OCI-LY1 (cell line): Measurements from ENCODE around the gene ABCB9.
A peak's percentile ranks its signal among the peaks of the same experiment; 100 is the strongest.

Experiments used
- H2AFZ ChIP-seq: fragments of 200-600 bp; sonication (generic), shearing (Covaris generic); 2 replicates; pipeline ENCODE4 v1.6.0; 2014; ENCODE audit warnings: antibody characterized with exemption, mild to moderate bottlenecking, low read length
- H3F3A ChIP-seq: fragments of 200-600 bp; sonication (generic), shearing (Covaris generic); 2 replicates; pipeline ENCODE4 v1.6.0; 2014; ENCODE audit warnings: mild to moderate bottlenecking, antibody characterized with exemption, low read length, moderate library complexity; ENCODE audit not compliant: insufficient read depth
- H3K27ac ChIP-seq: fragments of 200-600 bp; sonication (generic); 2 replicates; pipeline ENCODE4 v1.5.1; 2014; ENCODE audit warnings: low read length, mixed run types, mild to moderate bottlenecking, low read depth; ENCODE audit not compliant: poor library complexity, severe bottlenecking
- H3K27me3 ChIP-seq: fragments of 200-600 bp; sonication (generic); 2 replicates; pipeline ENCODE4 v1.6.0; 2014; ENCODE audit warnings: antibody characterized with exemption, mild to moderate bottlenecking, low read length, moderate library complexity; ENCODE audit not compliant: insufficient read depth
- H3K36me3 ChIP-seq: fragments of 200-600 bp; sonication (generic); 2 replicates; pipeline ENCODE4 v1.6.1; 2014; ENCODE audit warnings: mild to moderate bottlenecking, antibody characterized with exemption, low read length, moderate library complexity, mixed read lengths; ENCODE audit not compliant: insufficient read depth
- H3K4me1 ChIP-seq: fragments of 200-600 bp; sonication (generic); 2 replicates; pipeline ENCODE4 v1.5.1; 2014; ENCODE audit warnings: mild to moderate bottlenecking, low read length, moderate library complexity; ENCODE audit not compliant: insufficient read depth, severe bottlenecking
- H3K4me2 ChIP-seq: fragments of 200-600 bp; sonication (generic), shearing (Covaris generic); 2 replicates; pipeline ENCODE4 v1.6.1; 2014; ENCODE audit warnings: low read length
- H3K4me3 ChIP-seq: fragments of 200-600 bp; sonication (generic); 2 replicates; pipeline ENCODE4 v1.5.1; 2014; ENCODE audit warnings: low read length, low read depth, mild to moderate bottlenecking, mixed read lengths; ENCODE audit not compliant: poor library complexity, severe bottlenecking
- H3K79me2 ChIP-seq: fragments of 200-600 bp; shearing (Covaris generic); 2 replicates; pipeline ENCODE4 v1.6.1; 2016; ENCODE audit warnings: mixed run types, low read length, mixed read lengths; ENCODE audit not compliant: insufficient read depth
- H3K9ac ChIP-seq: fragments of 200-600 bp; sonication (generic), shearing (Covaris generic); 2 replicates; pipeline ENCODE4 v1.6.1; 2014; ENCODE audit warnings: mild to moderate bottlenecking, low read length, mixed read lengths
- H3K9me2 ChIP-seq: fragments of 200-600 bp; sonication (generic), shearing (Covaris generic); 2 replicates; pipeline ENCODE4 v1.6.1; 2014; ENCODE audit warnings: low read depth, mild to moderate bottlenecking, low read length, mixed read lengths
- H3K9me3 ChIP-seq: fragments of 200-600 bp; shearing (Covaris generic); 2 replicates; pipeline ENCODE4 v1.6.1; 2014; ENCODE audit warnings: low read length, mixed read lengths
- H4K20me1 ChIP-seq: fragments of 200-600 bp; sonication (generic), shearing (Covaris generic); 2 replicates; pipeline ENCODE4 v1.6.0; 2016; ENCODE audit warnings: mild to moderate bottlenecking, low read length; ENCODE audit not compliant: insufficient read depth
- EZH2 ChIP-seq: fragments of 200-600 bp; sonication (generic), shearing (Covaris generic); IDR thresholded peaks from 2 replicates; pipeline ENCODE4 v1.8.0; 2017; ENCODE audit warnings: borderline replicate concordance, mixed run types, mild to moderate bottlenecking, antibody characterized with exemption, low read length, moderate library complexity, mixed read lengths
- TF ChIP-seq, protein P1 (sequence below): fragments of 200-600 bp; sonication (generic), shearing (Covaris generic); IDR thresholded peaks from 2 replicates; pipeline ENCODE4 v1.5.1; 2017; ENCODE audit warnings: mild to moderate bottlenecking, antibody characterized with exemption, low read length, moderate library complexity, mixed read lengths

ABCB9 gene

GRCh38 chr12:122983789-122984515 lies 17.7 kb upstream of the ABCB9 start:
- TF ChIP-seq EZH2 = no peak
- TF ChIP-seq, protein P1, sequence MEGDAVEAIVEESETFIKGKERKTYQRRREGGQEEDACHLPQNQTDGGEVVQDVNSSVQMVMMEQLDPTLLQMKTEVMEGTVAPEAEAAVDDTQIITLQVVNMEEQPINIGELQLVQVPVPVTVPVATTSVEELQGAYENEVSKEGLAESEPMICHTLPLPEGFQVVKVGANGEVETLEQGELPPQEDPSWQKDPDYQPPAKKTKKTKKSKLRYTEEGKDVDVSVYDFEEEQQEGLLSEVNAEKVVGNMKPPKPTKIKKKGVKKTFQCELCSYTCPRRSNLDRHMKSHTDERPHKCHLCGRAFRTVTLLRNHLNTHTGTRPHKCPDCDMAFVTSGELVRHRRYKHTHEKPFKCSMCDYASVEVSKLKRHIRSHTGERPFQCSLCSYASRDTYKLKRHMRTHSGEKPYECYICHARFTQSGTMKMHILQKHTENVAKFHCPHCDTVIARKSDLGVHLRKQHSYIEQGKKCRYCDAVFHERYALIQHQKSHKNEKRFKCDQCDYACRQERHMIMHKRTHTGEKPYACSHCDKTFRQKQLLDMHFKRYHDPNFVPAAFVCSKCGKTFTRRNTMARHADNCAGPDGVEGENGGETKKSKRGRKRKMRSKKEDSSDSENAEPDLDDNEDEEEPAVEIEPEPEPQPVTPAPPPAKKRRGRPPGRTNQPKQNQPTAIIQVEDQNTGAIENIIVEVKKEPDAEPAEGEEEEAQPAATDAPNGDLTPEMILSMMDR = no peak
- no peak overlapping the region for H3K4me3 ChIP-seq
- no peak overlapping the region for H2AFZ ChIP-seq
- peak overlapping the region; percentile 8; the same call in 1 of the 2 replicates for H3K4me2 ChIP-seq
- H3K9me2 ChIP-seq = no peaks in the 10 kb centered on the region
- no peaks in the 10 kb centered on the region for H4K20me1 ChIP-seq
- peaks cover 53% of the 10 kb centered on the region for H3K4me1 ChIP-seq
- no peaks in the 10 kb centered on the region for H3K9me3 ChIP-seq
- H3F3A ChIP-seq = 0 out of 2 replicates have a peak, but pooled peaks cover 6% of the 10 kb centered on the region
- no peak overlapping the region; the same call in 1 of the 2 replicates for H3K9ac ChIP-seq
- peaks cover 83% of the 10 kb centered on the region for H3K36me3 ChIP-seq
- no peaks in the 10 kb centered on the region for H3K79me2 ChIP-seq
- H3K27me3 ChIP-seq = no peaks in the 10 kb centered on the region
- H3K27ac ChIP-seq = peak overlapping the region; percentile 74

DNA sequence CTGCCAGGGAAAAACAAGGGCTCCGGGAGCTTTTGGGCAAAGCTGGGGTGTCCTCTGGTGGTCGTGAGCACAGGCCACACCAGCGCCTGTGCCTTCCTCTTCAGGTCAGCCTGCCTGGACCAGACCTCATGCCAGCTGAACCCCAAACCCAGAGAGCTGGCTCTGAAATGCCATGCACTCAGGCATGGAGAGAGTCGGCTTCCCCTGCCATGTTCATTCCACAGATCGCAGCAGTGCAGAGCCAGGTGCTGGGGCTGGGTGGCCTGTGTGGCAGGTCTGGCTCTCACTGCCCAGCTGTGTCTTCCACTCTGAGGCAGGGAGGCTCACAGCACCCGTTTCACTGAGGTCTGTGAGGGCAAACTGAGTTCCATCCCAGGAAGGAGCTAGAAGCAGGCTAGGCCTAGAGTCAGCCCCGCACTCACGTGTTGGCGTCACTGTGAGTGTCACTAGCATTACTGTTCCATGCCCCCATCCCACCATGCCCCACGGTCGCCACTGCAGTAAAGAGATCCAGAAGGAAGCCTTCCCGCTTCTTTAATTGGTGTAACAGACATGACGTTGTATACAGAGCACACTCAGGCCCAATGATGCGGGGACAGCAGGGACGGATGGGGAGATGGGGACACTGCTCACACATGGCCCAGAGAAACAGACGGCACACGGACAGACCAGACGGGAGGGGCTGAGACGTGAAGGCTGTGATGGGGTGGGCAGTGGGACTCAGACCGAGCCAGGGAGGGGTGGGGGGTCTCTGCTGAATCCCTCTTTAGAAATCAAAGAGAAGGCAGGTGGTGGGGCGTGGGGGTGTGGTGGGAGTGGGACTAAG lies 16.9 kb upstream of the ABCB9 start:
- Histone ChIP-seq H3K27ac (peak overlapping the region; percentile 74), H3K4me3 (peak overlapping the region; percentile 89), H2AFZ (no peak overlapping the region), H3K4me2 (peak overlapping the region; percentile 71), H3K79me2 (no peaks in the 10 kb centered on the region), H3K9me2 (no peaks in the 10 kb centered on the region), H3K4me1 (peaks cover 54% of the 10 kb centered on the region), H3K9ac (no peak overlapping the region; the same call in 1 of the 2 replicates), H4K20me1 (no peaks in the 10 kb centered on the region), H3F3A (0 out of 2 replicates have a peak, but pooled peaks cover 6% of the 10 kb centered on the region), H3K9me3 (no peaks in the 10 kb centered on the region), H3K27me3 (no peaks in the 10 kb centered on the region), H3K36me3 (peaks cover 83% of the 10 kb centered on the region)
- no peak for TF ChIP-seq EZH2
- TF ChIP-seq, protein P1 = no peak

GRCh38 chr12:122982477-122982815 lies 16.2 kb upstream of the ABCB9 start:
- Histone ChIP-seq H3K79me2 (no peaks in the 10 kb centered on the region), H3K27ac (peak overlapping the region; percentile 69), H3K27me3 (no peaks in the 10 kb centered on the region), H3F3A (0 out of 2 replicates have a peak, but pooled peaks cover 6% of the 10 kb centered on the region), H3K4me1 (peaks cover 54% of the 10 kb centered on the region), H3K36me3 (peaks cover 82% of the 10 kb centered on the region), H3K4me3 (peak overlapping the region; percentile 89), H2AFZ (no peak overlapping the region), H3K9me2 (no peaks in the 10 kb centered on the region), H3K9me3 (no peaks in the 10 kb centered on the region), H4K20me1 (no peaks in the 10 kb centered on the region), H3K4me2 (peak overlapping the region; percentile 71), H3K9ac (peak overlapping the region; percentile 89; the same call in 1 of the 2 replicates)
- no peak for TF ChIP-seq EZH2
- TF ChIP-seq, protein P1 = no peak
